Right forelimb (tissue), 1 donor: ENCODE data around the gene TRABD2B.

Experiments
- DNase-seq: peaks from one replicate; pipeline ENCODE4 v3.0.0-alpha.2; 2018

Gene TRABD2B

DNA sequence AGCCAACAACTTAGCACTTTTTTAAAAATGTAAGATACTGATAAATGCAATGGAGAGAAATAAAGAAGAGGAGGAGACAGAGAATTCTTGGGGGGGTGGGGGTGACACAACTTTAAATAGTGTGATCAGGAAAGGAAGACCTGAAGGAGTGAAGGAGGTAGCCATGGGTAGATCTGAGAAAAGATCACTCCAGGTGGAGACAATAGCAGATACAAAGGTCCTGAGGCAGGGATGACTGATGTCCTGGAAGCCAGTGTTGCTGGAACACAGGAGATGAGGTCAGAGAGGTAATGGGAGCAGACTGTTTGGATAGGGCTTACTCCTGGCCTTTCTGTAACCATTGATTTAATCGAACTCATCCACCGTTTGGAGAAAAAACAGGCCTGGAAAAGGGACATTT, 24.6 kb upstream of the TRABD2B start:
- DNase-seq, result no peak

DNA sequence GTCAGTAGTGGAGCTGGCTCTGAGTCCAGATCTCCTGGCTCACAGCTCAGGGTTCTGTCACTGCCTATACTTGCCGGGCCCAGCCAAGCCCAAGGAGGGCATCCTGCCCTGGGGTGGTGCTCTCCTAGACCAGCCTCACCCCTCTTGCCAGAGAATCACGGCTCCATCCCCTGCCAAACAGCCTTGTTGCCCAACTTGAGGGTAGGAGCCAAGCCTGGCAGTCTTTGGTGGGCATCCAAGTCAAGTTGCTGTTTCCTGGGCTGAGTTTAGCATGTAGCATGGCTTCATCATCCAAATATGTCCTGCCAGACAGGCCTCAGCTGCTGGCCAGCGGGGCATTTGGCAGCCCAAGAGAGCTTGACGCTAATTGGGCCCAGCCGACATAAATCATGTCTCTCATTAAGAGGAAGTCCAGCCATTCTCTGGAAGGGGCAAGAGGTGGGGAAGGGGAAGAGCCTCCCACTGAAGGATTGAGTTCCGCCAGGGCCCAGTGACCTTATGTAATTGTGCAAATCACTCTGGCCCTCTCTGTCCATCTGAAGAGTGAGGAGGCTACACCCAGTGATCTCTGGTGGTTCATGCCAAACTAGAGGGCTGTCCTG, 22.6 kb upstream of the TRABD2B start:
- no peak for DNase-seq

DNA sequence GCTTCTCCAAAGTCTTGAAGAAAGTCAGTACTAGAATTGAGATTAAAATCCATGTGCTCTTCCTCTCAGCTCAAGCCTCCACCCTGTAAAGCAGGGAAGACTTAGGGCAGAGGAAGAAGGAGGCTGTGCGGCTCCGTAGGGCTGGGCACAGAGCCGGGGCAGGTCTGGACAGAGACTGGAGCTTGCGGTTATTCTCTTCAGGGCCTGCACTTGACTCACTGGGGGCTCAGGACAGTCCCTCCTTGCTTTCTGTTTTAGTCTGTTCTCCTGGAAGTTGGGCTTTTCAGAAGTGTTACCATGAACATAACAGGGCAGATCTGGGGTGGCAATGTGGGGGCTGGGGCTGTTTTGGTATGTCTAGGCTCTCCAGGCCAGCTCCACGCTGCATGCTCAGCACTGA, 21.6 kb upstream of the TRABD2B start:
- no peak for DNase-seq

DNA sequence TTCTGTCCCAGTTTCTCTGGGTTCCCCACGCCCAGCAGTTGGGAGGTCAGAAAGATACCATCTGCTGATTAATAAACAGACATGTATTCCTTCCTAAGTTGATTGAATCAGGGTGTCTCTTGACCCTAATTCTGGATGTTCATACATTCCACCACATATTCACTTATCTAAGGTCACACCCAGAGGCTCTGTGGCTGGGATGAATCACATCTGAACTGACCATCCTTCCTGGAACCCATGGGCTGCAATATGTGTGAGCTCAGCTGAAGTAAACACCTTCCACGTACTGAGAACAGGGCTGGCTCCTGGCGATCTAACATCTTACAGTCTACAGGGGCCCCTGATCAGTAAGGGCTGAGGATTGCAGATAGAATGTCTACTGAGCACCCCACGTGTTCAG, 20.5 kb upstream of the TRABD2B start:
- DNase-seq, result no peak

DNA sequence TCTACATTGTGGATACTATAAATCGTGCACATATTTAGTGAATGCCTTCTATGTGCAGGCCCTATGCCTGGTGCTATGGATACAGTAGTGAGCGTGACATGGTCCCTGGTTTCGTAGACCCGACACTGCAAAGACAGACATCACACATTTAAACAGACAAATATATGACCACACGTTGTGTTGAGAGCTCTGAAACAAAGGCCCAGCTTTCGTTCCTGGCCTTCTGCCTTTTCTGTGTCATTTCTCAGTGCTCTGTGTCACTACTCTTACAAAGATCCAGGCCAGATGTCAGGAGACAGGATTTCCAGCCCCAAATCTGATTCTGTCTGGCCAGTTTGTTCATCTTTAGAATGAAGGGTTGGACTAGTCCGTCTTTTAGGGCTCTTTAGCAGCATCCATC, 19.3 kb upstream of the TRABD2B start:
- DNase-seq, result no peak

DNA sequence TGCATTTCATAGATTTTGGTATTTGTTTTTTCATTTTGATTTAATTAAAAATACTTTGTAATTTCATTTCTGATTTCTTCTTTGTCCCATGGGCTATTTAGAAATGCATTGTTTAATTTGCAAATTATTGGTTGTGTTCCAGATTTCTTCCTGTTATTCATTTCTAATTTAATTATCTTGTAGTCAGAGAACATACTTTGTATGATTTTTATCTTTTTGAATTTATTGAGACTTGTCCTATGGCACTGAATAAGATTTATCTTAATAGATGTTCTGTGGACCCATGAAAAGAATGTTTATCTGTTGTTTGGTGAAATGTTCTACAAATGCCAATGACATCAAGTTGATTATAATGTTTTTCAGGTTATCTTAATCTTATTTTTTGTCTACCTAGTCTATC, 16.1 kb upstream of the TRABD2B start:
- no peak for DNase-seq

DNA sequence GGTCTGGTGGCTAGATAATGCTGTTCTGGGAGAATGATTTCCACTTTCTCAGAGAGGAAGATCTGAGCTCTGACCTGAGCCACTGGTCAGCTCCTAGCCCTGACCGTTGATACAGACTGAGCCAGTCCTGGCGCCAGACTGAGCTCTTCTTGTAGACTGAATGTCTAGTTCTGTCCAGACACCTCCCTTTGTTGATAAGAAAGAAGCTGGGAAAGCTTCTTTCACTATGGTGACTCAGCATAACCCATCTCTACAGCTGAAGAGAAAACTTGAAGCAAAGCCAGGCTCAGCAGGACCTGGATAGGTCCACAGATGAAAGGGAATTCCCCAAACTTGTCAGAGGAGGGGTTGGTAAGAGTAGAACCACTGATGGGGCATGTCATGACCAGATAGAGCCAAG, 9.9 kb upstream of the TRABD2B start:
- no peak for DNase-seq

DNA sequence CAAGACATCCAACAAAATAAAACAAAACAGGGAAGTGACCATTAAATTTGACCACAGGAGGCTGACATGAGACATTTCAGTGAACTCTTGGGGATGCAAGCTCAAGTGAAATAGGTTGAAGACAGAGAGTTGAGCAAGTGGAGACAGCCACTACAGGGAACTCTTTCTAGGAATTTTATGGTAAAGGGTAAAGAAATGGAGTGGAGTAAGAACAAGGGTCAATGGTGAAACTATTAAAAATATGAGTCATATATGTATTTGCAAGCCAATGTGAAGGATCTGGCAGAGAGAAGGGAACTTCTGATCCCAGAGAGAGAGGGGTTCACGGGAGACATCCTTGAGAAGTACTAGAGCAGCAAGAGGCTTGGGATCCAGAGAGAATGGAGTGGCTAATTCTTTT, 9.1 kb upstream of the TRABD2B start:
- no peak for DNase-seq

DNA sequence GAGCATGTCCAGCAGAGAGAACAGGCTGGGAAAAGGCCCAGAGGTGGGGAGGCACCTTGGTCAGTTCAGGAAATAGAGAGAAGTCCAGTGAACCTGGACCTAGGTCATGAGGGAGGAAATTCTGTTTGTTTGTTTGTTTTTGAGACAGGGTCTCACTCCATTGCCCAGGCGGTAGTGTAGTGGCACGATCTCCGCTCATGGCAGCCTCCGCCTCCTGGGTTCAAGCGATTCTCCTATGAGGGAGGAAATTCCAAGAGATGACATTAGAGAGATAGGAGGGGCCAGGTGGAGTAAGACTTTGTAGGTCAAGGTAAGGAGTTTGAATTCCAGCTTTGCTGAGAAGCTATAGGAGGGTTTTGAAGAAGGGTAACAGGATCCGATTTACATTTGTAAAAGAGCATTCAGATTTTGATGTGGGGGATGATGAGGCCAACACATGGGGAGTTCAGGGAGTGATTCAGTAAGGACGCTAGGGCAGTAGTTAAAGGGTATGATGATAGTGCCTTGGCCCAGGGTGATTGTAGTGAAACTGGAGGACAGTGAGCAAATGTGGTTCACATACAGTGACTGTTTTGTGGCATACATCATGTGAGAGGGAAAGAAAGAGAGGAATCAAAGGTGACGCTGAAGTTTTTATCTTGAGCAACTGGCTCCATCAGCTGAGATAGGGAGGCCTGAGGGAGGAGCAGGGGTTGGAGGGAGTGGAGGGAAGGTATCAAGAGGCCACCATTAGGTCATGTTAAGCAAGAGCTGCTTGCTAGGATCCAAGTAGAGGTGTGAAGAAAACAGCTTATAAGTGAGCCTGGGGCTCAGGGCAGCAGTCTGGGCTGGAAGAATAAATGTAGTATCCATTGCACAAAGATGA, 8.3 kb upstream of the TRABD2B start:
- no peak for DNase-seq

DNA sequence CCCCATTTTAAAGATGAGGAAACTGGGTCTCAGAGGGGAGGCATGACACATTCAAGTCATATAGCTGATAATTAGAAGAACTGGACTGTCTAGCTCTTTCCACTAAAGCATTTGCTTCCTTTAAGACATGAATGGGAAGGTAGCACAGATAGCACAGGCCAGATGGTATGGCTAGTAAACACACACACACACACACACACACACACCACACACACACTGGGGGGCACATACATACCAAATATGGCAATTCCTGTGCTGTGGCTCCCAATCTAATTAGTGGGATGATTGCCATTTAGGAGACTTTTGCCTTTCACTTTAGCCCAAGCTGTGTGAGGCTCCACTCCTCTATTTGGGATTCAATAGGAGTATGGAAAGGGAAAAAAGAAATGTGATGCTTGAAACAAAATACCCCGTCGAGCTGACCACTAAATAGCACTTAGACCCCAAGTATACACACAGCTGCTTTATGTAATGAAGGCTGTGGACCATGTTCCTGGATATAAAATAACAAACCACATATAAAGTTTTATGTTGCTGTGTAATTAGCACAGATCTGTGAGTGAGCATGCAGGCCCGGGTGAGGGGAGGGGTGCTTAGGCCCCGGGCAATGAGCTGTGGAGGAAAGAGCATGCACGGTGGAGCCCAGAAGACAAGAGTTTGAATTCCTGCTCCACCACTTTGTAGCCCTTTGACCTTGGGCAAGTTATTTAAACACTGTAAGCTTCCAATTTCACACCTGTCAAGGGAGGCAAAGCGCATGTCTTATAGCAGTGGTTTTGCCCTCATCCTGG, 6.8 kb upstream of the TRABD2B start:
- DNase-seq, result no peak

DNA sequence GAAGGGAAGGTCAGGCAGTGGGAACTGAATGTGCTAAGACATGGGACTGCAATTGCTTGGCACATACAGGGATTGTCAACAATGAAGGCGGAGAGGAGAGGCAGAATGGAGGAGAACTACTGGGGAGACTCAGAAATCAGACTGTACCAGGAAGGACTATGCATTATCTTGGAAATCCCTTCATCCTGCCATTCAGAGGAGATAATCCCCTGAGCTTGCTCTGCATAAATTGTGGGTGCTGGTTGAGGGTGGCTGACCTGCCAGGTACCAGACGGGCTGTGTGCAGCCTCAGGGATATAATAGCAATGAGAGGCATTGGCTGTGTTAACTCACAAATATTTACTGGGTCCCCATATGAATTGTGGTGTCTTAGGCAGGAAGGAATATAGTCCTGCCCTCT, 5.0 kb upstream of the TRABD2B start:
- no peak for DNase-seq

DNA sequence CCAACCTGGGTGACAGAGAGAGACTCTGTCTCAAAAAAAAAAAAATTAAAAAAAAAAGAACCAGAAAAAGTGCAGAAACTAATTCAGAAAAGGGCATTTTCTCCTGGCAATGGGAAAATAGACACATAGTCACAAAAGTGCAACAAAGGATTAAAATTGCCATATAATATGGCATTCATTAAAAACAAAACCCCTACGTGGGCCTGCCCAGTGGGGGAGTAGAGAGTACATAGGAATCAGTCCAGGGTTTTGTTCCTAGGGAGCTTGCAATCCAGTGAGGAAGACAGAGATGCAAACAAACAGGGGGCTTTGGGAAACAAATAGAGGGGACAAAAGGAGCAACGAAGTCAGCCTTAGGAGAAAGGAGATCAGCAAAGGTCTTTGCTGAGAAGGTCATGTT, 4.5 kb upstream of the TRABD2B start:
- no peak for DNase-seq

DNA sequence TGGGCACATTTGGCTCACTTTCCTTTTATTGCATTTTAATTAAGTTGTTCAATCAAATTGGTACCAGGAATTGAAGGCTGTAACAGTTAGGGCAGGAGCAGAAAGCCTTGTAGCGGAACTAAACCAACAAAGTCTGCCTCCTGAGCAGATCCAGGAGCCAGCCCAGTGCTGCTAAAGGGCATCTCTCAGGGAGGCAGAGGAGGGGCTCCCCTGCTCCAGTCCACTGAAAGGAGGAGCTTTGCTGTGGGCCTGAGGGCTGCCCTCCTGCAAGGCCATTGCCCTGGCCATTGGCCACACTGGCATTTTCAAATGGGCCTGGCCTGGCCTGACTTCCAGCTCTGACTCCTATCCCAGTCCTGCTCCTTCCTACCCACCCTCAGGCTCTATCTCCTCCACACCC, 3.7 kb upstream of the TRABD2B start:
- no peak for DNase-seq

DNA sequence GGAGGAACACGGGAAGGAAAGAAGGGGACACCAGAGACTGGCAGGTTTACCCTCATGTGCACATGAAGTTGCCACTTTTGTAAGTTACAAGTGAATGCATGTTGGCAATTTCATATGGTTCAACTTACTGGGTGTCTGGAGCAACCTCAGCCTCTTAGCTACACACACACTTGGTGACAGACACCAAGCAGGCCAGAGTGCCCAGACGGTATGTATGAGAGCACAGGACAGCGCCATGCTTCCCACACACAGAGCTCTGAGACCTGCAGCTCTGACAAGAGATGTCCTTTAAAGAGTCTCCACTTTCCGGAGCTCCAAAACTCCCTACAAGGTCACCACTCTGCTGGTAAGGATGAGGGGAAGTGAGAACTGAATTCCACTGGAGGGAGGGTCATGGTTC, 1.9 kb upstream of the TRABD2B start:
- no peak for DNase-seq

DNA sequence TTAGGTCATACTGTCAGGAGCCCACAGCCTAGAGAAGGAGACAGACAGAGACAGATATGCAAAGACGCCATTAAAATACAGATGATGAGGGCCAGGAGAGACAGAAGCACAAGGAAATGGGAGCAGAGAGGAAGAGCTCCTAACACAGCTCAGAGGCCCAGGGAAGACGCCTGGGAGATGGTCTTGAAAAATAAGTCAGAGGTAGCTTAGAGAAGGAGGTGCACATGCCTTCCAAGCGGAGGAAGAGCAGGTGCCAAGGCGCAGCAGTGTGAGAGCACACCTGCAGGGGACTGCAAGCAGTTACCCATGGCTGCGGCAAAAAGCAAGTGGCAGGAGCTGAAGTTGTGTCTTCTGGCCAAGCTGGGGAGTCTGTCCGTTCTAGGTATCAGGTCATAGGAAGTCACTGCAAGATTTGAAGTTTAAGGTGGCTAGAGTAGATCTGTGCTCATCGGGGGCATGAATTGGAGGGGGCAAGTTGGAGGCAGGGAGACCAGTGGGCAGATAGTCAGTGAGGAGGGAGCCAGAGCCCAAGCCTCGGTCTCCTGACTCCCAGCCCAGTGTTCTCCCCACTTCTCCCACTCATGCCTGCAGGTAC, 1.3 kb upstream of the TRABD2B start:
- no peak for DNase-seq

DNA sequence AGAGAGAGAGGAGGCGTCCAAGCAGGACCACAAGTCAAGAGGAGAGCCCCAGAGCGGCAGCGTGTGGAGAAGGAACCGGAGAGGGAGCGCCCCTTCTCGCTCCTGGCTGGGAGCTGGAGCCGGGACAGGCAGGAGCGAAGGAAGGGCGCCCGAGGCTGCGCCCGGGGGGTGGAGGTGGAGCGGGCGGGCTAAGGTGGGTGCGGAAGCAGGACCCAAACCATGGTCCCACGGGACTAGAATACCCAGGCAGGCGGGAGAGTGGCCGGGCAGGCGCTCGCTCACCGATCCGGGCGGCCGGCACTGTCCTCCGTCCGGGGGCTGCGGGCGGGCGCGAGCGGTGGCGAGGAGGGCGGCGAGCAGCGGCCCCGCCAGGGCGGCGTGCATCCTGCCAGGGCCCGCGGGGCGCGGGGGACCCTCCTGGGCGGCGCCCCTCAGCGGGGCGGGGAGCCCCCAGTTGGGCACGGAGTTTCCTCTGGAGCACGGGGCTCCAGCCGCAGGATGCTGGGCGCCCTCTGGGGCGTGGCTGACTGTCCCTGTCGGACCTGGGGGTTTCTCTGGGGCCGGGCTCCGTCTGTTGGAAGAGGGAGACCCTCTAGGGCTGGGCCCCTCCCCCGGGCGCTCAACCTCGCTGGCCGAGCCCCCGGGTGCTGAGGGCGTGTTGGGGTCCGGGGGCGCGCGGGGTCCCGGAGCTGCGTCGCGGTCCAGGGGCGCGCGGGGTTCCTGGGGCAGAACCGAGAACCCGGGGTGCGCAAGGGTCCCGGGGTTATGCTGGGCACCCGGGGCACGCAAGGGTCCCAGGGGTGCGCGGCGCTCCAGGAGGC, 569 bp downstream of the TRABD2B start:
- peak; percentile 60 for DNase-seq

DNA sequence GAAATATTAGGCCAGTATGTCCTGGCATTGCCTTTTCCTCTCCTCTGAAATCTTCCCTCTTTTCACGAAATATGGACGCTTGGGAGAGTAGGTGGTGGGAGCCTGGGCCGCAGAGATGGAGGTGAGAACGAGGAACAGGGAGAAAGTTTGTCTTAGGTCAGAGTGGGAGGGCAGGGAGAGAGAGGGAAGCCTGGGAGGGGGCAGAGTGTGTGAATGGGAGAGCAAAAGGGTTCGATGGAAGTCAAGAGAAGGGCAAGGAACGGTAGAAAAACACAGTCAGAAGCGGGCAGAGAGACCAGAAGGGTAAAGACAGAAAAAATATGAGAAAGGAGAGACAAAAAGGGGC, 1.2 kb downstream of the TRABD2B start:
- no peak for DNase-seq

DNA sequence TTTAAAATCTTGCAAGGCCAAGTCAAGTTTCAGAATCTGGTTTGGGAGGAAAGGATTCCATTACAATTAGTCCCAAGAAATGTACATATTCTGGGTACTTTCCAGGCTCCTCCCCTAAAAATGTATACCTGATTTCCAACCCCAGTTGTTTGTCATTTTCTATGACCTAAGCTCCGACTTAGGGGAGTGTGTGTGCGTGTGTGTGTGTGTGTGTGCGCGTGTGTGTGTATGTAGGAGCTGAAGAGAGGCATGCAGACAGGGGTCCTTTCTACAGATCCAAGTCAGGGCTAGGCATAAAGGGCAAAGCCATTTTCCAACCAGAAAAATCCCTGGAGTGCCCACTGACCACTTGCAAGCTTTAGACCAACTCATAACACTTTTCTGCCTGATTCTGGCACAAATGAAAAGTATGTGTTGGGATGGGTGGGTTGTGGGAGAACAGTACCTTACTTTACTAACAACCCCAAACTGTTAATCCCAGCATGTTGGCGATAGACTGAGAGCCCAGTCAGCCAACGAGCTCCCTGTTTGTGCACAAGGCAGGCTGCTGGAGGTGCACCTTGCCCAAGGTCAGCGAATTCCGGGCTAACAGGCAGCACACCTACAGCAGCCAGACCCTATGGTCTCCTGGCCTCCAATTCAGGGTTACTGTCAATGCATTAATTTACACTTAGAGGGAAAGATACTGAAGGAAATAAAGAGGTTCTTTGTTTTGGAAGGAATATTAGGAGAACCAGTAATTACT, 1.7 kb downstream of the TRABD2B start:
- DNase-seq, result no peak

DNA sequence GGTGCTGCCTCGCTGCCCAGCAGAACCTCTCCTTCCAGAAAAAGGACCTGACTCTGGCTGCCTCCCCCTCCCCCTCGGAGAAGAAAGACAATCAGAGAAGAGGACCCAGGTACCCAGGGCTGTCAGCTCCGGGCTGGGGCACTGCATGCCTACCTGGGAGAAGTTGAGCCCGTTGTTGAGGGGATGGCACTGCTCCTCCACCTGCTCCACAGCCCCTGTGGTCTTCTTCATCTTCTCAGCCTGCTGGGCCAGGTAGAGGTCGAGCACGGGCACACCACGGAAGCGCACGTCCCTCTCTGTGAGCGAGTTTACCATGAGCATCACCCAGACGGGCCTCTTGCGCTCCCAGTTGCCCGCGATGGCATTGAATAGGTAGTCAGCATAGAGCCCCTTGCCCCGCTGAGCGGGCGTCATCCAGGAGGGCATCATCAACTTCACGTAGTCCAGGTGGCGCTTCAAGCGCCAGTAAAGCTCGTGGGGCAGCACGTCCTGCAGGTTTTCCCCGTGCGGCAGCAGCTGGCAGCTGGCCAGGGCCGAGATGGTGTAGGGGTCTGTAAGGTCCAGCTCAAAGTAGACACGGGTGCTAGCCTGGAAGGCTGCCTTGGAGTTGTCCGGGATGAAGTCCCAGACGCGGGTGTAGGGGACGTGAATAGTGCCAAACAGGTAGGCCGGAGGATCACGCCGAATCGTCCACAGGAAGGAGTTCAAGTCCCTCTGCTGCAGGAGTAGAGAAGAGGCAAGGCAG, 3.1 kb downstream of the TRABD2B start:
- DNase-seq, result no peak

DNA sequence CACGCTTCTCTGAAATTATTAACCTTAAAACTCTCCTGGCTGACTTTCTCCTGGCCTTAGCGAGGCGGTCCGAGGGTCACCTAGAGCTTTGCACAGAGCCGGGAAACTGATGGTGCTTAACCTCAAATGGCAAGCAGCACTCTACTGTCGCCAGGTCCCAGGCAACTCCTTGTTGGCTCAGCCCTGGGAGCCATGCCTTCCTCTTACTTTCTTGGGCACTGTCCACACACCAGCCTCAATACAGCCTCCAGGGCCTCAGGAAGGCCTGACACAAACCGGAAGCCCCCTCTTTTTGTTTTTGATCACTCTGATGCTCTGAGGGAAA, 3.8 kb downstream of the TRABD2B start:
- no peak for DNase-seq

DNA sequence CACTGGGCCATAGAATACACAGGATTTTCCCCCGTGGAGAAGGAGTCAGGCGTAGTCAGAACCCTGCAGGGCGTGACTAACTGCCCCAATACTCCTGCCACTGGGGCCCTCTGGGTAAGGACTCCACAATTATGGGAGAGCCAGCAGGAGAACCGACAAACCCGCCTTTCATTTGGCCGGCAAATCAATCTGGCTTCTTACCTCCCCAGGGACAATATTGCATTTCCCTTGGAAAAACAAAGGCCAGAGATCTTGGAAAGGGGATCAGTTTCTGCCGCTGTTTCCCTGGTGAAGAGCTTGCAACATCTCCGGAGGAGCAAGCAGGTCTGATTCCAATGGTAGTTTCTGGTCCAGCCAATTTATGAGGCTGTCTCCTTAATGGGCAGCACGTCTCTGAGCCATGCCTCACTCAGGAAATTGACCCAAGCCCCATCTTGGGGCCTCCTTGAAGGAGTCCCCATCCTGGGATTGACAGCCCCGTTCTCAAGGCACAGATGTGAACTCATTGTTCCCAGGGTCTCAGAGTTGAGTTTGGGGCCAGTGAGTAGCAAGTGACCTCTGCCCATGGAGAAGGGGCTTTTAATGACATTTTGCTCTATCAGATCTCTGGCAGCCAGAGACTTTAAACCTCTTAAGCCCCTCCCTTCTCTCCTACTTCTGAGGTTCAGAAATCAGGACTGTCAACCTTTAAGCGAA, 4.3 kb downstream of the TRABD2B start:
- DNase-seq, result no peak
